Activated CD4-positive, alpha-beta T cell treated with anti-CD3 and anti-CD28 coated beads, Interleukin-2, amount 50 U/mL, for 4 hours (primary cell): ENCODE data around the gene MRPS7.
"Not testable (repeated sequence)": the region's sequence is repeated elsewhere in the genome, so short reads cannot be mapped to it uniquely, and the experiment has no call there.

Experiments
- DNase-seq, 2 experiments: peaks; one replicate each; pipeline ENCODE4 v3.0.0-alpha.2; 2020

MRPS7 gene

DNA sequence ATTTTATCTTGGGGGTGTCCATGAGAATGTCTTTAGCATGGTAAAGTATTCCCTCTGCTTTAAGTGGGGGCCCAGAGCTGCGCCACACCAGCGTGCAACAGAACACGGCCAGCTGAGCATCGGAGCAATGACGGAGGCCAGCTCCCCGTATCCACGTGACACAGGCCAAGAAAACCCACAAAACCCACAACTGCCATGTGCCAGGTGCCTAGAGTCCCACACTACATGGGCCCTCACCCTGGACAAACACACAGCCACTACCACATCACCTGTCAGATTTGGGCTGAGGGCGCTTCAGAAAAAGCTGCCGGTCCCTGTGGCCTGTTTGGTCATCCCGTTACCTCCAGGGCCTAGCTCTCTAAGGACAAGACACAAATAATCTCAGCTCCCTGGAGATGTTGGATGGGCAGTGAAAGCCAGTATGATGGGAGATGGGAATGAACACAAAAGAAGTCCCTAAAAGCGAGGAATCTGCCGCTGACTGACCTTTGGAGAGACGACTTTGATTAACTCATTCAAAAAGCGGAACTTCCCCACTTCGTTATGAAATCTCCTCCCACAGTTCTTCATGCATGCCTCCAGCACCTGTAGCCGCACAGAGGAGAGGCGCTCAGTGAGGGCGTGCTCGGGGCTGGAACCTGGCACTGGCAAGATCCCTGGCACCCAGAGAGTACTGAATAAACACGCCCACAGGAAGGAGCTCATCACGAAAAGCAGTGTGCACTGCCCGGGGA, 17.4 kb upstream of the MRPS7 start:
- no peak for DNase-seq

- no peak for DNase-seq
These were observed 16.7 kb upstream of the MRPS7 start for GRCh38 chr17:75245011-75245410.

DNA sequence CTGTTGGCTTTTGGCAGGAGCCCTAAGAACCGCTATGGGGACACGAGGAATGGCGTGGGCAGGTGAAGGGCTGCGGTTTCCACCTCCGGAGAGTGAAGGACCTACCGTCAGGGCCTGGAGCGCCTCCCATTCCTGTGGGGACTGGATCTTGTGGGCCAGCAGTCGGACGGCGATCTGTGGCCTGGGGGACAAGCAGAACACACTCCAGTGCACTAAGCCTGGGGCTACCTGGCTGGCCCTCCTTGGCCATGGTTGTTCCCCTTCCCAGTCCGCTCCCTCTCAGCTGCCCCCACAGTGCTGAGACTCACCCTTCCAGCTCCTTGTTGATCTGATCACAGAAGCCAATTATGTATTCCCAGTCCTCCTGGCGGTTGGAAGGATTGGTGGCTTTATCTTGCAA, 15.3 kb upstream of the MRPS7 start:
- no peak for DNase-seq

DNA sequence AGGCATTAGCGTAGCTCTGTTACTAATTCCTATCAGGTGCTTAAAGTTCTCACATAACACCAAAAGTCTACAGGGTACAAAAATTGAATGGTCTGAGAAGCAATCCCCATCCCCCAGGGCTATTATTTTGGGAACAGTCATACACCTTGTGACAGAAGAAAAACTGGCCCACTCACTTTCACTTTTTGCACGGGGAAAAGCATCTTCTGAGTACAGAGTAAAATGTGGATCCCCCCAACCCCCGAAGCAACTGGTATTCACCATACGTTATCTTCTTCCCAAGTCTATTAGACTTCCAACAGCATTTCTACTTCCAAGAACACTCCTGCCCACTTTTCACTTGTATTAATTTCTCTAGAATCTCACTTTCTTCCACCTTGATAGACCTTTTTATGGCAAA, 12.1 kb upstream of the MRPS7 start:
- no peak for DNase-seq

- DNase-seq: peak; percentile 85 to 90
These were observed 11.6 kb upstream of the MRPS7 start for GRCh38 chr17:75250009-75250471.

- no peak for DNase-seq
These were observed 9.5 kb upstream of the MRPS7 start for GRCh38 chr17:75252039-75252816.

DNA sequence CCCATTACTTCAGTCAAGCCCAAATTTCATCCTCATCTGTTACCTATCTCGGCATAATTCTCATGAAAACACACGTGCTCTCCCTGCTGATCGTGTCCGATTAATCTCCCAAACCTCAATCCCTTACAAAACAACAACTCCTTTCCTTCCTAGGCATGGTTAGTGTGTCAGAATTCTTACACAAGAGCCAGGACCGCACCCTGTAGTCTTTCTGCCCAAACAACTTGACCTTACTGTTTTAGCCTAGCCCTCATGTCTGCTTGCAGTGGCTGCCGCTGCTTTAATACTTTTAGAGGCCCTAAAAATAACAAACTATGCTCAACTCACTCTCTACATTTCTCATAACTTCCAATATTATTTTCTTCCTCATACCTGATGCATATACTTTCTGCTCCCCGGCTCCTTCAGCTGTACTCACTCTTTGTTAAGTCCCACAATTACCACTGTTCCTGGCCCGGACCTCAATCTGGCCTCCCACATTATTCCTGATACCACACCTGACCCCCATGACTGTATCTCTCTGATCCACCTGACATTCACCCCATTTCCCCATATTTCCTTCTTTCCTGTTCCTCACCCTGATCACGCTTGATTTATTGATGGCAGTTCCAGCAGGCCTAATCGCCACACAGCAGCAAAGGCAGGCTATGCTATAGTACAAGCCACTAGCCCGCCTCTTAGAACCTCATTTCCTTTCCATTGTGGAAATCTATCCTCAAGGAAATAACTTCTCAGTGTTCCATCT, 5.6 kb upstream of the MRPS7 start:
- not testable (repeated sequence) for DNase-seq

- DNase-seq: not testable (repeated sequence)
These were observed 4.5 kb upstream of the MRPS7 start for GRCh38 chr17:75257228-75257627.

GRCh38 chr17:75260641-75261335, 891 bp upstream of the MRPS7 start:
- DNase-seq: peak; percentile 46 to 51

DNA sequence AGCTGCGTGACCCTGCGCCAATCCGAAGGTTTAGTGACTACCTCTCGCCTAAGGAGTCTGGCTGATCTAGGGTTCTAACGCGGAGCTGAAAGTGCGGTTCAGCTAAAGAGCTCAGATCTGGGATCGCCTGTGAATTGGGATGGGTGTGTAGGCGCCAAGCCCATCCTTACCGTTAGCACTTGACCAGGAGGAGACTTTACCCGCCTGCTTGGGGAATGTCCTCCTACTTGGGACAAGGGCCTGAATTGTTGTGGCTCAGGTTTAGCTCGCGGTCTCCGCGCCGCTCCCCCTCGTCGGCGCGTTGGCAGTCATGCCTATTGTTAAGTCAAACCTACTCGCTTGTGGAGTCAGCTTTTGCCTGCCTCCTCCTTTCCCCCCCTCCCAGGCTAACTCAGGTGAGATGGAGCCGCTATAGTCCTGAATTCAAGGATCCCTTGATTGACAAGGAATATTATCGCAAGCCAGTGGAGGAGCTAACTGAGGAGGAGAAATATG, 480 bp downstream of the MRPS7 start:
- no peak for DNase-seq

- DNase-seq: no peak
These were observed 1.4 kb downstream of the MRPS7 start for GRCh38 chr17:75263055-75263454.

DNA sequence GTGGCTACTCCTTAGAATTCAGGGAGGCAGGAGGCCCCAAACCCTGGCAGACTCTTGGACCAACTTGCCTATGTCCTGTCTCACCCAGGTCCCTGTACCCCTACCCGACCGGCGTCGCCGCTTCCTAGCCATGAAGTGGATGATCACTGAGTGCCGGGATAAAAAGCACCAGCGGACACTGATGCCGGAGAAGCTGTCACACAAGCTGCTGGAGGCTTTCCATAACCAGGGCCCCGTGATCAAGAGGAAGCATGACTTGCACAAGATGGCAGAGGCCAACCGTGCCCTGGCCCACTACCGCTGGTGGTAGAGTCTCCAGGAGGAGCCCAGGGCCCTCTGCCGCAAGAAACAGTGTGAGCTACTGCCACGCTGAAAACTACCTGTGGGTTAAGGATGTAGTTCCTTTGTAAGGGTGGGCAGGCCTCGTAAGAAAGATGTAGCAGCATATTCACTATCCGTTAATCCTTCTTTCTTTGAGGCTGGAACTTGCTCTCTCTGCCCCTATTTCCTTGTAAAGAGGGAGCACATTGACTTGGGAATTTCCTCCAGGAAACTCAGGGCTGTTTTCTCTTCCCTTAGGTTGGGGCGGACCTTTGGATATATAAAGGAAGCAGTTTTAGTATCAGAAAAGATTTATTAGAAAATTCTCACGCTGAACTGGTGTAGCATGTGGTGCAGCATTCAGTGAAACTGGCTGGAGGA, 4.1 kb downstream of the MRPS7 start:
- no peak for DNase-seq

DNA sequence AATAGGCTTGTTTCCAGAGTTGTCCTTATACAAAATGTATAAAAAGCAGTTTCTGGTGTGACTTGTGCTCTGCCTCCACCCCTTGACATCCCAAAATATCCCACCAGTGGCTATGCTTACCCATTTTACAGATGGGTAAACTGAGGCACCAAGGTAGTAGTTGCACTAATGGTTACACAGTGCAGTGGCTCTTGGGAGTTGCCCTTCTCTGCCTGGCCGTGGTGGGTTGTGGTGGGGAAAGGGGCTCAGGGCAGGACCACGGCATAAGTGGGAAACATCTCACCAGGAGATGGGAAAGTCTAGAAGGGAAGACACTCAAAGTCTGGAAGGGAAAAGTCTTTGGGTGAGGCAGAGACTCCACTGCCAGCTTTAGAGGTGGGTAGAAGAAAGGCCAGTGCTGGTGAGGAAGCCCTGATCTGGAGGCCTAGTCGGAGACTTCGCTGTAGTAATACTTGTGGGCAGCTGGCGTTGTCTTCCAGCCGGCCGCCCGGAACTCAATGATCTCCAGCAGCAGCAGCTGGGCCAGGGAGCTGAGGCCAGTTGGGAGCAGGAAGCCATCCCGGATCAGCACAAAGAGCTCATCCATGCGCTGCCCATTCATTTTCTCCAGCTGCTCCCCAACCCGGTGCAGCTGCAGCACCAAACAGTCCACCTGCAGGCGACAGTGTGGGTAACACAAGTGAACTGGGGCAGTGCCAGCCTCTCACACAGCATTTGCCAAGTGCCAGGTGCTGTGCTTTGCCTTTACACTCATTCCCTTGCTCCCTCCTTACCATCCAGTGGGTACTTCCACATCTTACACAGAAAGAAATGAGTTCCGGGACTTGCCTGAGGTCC, 4.9 kb downstream of the MRPS7 start:
- no peak for DNase-seq

DNA sequence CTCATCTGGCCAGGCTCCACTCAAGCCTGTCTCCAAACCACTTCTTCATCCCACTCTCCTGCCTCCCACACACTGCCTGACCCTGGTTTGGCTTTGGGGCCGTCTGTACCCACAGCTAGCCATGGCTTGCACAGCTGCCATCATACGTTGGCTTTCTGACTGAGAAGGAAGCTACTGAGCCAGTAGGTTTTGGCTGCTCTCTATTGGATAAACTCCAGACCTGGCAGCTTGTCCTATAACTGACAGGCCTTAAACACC, 5.4 kb downstream of the MRPS7 start:
- no peak for DNase-seq

GRCh38 chr17:75267411-75268232, 5.9 kb downstream of the MRPS7 start:
- DNase-seq: no peak

DNA sequence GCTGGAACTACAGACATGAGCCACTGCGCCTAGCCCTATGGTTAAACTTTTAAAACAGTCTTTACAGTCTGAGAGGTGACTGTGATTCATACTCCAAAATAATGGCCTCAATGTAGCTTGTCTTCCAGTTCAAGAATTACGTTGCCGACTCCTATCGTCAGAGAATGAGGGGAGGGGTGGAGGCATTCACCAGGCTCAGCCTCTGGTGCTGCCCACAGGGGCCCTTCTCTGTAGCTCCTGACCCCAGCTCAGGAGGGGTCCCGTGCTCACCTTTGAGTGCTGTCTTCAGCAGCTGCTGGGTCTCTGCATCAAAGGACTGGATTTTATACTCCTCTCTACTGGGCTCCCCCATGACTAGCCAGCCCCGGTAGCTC, 8.2 kb downstream of the MRPS7 start:
- DNase-seq: no peak

GRCh38 chr17:75270218-75270965, 8.7 kb downstream of the MRPS7 start:
- DNase-seq: peak in 1 of 2 experiments; percentile 38

GRCh38 chr17:75270966-75271232, 9.2 kb downstream of the MRPS7 start, which contains the start of gene MIF4GD:
TSS of gene MIF4GD (minus strand) at chr17:75271231. CDS start at chr17:75270195, 1,036 bp downstream.
- no peak for DNase-seq

GRCh38 chr17:75271233-75271954, 9.7 kb downstream of the MRPS7 start:
- DNase-seq: peak; percentile 78 to 81
